Measurements from ENCODE around the gene MSMP. TPM values are rescaled to one million over a fixed set of nuclear protein-coding genes. Genes with fewer than 3 reads are reported as not detected.

Gene MSMP
- total RNA-seq, 2 experiments from 2014 or later, result 2.3 to 4.1 TPM

GRCh38 chr9:35749515-35750255 lies 4.4 kb downstream of the MSMP start:
- TF ChIP-seq EZH2phosphoT487 (IDR thresholded peaks at IDR 0.05; ENCODE audit: borderline replicate concordance, low read depth, low read length) (no peak), CTCF (conservative IDR thresholded peaks at IDR 0.05; ENCODE audit: low read length) (peak; percentile 45)
- Histone ChIP-seq H3K9me3 (ENCODE audit: low read length) (no peaks in the 10 kb centered on the region), H3K9me2 (ENCODE audit: insufficient read depth, low read length) (no peaks in the 10 kb centered on the region), H3K27ac (ENCODE audit: low read depth, low read length, poor library complexity, severe bottlenecking) (peak overlapping the region; percentile 51), H3K4me3 (ENCODE audit: low read depth, low read length, poor library complexity, severe bottlenecking) (peak overlapping the region; percentile 89), H3K4me1 (ENCODE audit: insufficient read depth, low read length, poor library complexity, severe bottlenecking) (peaks cover 50% of the 10 kb centered on the region), H3K4me2 (ENCODE audit: low read length) (peak overlapping the region; percentile 98), H2AFZ (ENCODE audit: low read length) (peak overlapping the region; percentile 79), H3K79me2 (ENCODE audit: insufficient read depth, low read depth, low read length) (peaks cover 38% of the 10 kb centered on the region), H3K36me3 (ENCODE audit: insufficient read depth, low read length) (peaks cover 28% of the 10 kb centered on the region; the same call in 1 of the 2 replicates), H4K20me1 (ENCODE audit: insufficient read depth, low read length) (peaks cover 14% of the 10 kb centered on the region; the same call in 1 of the 2 replicates)
- DNase-seq (ENCODE audit: low spot score), result peak; percentile 57
- no TSS peak for BruUV-seq (replicated peaks)
- ChIA-PET POLR2A (interaction anchor here (0.6 to 4.3 kb wide), 11 partner anchors 9 to 147 kb away, joined by 3 to 38 read pairs (median 5); partner anchors contain the start of genes ARHGEF39, CREB3, SIT1 and TLN1), CTCF (ENCODE audit: unreplicated experiment) (interaction anchor here (0.6 to 2.3 kb wide), 8 partner anchors 9 to 403 kb away, joined by 3 to 7 read pairs (median 4); no protein-coding TSS in a partner anchor)
- intact Hi-C loops (cut with micrococcal nuclease; ENCODE audit: unreplicated experiment), result loop anchor here (2.0 kb wide), 1 partner anchor 65 kb away; the partner anchor contains the start of gene HINT2

- H3K4me1 ChIP-seq (ENCODE audit: insufficient read depth, low read length, poor library complexity, severe bottlenecking), result peaks cover 51% of the 10 kb centered on the region
- BruUV-seq (replicated peaks), result no TSS peak
- H3K9me3 ChIP-seq (ENCODE audit: low read length), result no peaks in the 10 kb centered on the region
- H4K20me1 ChIP-seq (ENCODE audit: insufficient read depth, low read length), result peaks cover 14% of the 10 kb centered on the region; the same call in 1 of the 2 replicates
- peaks cover 35% of the 10 kb centered on the region for H3K36me3 ChIP-seq (ENCODE audit: insufficient read depth, low read length)
- DNase-seq (ENCODE audit: low spot score), result peak; percentile 79
- ChIA-PET CTCF (ENCODE audit: unreplicated experiment) (interaction anchor here (0.6 to 2.3 kb wide), 10 partner anchors 8 to 404 kb away, joined by 3 to 8 read pairs (median 4); partner anchors contain the start of gene ARHGEF39), POLR2A (interaction anchor here (0.5 to 4.3 kb wide), 21 partner anchors 8 to 130 kb away, joined by 3 to 38 read pairs (median 4); partner anchors contain the start of genes ARHGEF39, CREB3, HINT2 and SIT1)
- peak within 1 kb of the TSS; percentile 79 for H2AFZ ChIP-seq (ENCODE audit: low read length)
- H3K79me2 ChIP-seq (ENCODE audit: insufficient read depth, low read depth, low read length), result peaks cover 39% of the 10 kb centered on the region
- intact Hi-C loops (cut with micrococcal nuclease; ENCODE audit: unreplicated experiment), result loop anchor here (1.0 to 2.0 kb wide), 2 partner anchors 13 to 66 kb away; partner anchors contain the start of gene HINT2
- no peaks in the 10 kb centered on the region for H3K9me2 ChIP-seq (ENCODE audit: insufficient read depth, low read length)
- TF ChIP-seq EZH2phosphoT487 (IDR thresholded peaks at IDR 0.05; ENCODE audit: borderline replicate concordance, low read depth, low read length) (no peak), CTCF (conservative IDR thresholded peaks at IDR 0.05; ENCODE audit: low read length) (no peak)
- peak within 1 kb of the TSS; percentile 51 for H3K27ac ChIP-seq (ENCODE audit: low read depth, low read length, poor library complexity, severe bottlenecking)
- H3K4me3 ChIP-seq (ENCODE audit: low read depth, low read length, poor library complexity, severe bottlenecking), result peak within 1 kb of the TSS; percentile 89
- H3K4me2 ChIP-seq (ENCODE audit: low read length), result peak within 1 kb of the TSS; percentile 98
Measured at GRCh38 chr9:35748858-35749514, 5.1 kb downstream of the MSMP start, which contains the start of the genes GBA2 and RGP1. Gene GBA2 (minus strand): TSS chr9:35749228. CDS start chr9:35748704, 524 bp downstream. Gene RGP1 (plus strand): TSS chr9:35749287. CDS start chr9:35749756, 469 bp downstream.
